ENCODE data around the gene RP9. TPM values are rescaled to one million over a fixed set of nuclear protein-coding genes. Genes with fewer than 3 reads are reported as not detected.

RP9 gene
- total RNA-seq, 1 donor from 2014 or later: 29.4 TPM

DNA sequence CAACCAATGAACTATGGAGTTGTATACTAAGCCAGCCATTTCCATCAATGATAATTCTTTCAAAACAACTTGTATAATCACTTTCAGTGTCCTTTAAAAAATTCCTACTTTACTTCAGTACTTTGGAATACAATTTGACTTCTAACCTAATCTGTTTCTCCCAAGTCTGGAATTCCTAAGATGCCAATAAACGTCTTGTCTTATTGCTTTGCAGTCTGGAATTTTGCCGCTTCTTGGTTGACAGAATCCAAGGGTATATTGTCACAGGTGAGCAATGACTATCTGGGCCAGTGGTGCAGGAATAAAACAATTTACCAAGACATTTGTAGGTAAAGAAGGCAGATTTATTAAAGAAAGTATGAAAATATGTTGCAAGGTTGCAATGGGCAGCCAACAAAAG, 21.8 kb downstream of the RP9 start:
- Mint-ChIP-seq H3K27me3 (ENCODE audit: insufficient read depth, low read depth) (peaks cover 2% of the 10 kb centered on the region), H3K36me3 (no peaks in the 10 kb centered on the region), H3K4me3 (no peak overlapping the region), H3K4me1 (no peaks in the 10 kb centered on the region), H3K9me3 (no peaks in the 10 kb centered on the region), H3K27ac (no peak overlapping the region)
- Histone ChIP-seq H3K4me2 (no peak overlapping the region), H3K27me3 (no peaks in the 10 kb centered on the region), H3K27ac (no peak overlapping the region), H4K20me1 (ENCODE audit: low read depth) (no peaks in the 10 kb centered on the region), H3K4me1 (no peaks in the 10 kb centered on the region), H3K36me3 (no peaks in the 10 kb centered on the region), H2AFZ (replicated peaks) (no peak overlapping the region), H3F3A (ENCODE audit: low read depth) (no peaks in the 10 kb centered on the region), H3K9ac (no peak overlapping the region), H3K79me2 (ENCODE audit: low read depth) (no peaks in the 10 kb centered on the region), H3K4me3 (no peak overlapping the region), H3K9me3 (ENCODE audit: low read depth) (no peaks in the 10 kb centered on the region)
- DNase-seq (ENCODE audit: low spot score): no peak
- no peak for TF ChIP-seq EZH2 (IDR thresholded peaks at IDR 0.05)
- TF ChIP-seq, protein P1, sequence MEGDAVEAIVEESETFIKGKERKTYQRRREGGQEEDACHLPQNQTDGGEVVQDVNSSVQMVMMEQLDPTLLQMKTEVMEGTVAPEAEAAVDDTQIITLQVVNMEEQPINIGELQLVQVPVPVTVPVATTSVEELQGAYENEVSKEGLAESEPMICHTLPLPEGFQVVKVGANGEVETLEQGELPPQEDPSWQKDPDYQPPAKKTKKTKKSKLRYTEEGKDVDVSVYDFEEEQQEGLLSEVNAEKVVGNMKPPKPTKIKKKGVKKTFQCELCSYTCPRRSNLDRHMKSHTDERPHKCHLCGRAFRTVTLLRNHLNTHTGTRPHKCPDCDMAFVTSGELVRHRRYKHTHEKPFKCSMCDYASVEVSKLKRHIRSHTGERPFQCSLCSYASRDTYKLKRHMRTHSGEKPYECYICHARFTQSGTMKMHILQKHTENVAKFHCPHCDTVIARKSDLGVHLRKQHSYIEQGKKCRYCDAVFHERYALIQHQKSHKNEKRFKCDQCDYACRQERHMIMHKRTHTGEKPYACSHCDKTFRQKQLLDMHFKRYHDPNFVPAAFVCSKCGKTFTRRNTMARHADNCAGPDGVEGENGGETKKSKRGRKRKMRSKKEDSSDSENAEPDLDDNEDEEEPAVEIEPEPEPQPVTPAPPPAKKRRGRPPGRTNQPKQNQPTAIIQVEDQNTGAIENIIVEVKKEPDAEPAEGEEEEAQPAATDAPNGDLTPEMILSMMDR (IDR thresholded peaks at IDR 0.05): no peak
- TF ChIP-seq EZH2phosphoT487 (IDR thresholded peaks at IDR 0.05): no peak

DNA sequence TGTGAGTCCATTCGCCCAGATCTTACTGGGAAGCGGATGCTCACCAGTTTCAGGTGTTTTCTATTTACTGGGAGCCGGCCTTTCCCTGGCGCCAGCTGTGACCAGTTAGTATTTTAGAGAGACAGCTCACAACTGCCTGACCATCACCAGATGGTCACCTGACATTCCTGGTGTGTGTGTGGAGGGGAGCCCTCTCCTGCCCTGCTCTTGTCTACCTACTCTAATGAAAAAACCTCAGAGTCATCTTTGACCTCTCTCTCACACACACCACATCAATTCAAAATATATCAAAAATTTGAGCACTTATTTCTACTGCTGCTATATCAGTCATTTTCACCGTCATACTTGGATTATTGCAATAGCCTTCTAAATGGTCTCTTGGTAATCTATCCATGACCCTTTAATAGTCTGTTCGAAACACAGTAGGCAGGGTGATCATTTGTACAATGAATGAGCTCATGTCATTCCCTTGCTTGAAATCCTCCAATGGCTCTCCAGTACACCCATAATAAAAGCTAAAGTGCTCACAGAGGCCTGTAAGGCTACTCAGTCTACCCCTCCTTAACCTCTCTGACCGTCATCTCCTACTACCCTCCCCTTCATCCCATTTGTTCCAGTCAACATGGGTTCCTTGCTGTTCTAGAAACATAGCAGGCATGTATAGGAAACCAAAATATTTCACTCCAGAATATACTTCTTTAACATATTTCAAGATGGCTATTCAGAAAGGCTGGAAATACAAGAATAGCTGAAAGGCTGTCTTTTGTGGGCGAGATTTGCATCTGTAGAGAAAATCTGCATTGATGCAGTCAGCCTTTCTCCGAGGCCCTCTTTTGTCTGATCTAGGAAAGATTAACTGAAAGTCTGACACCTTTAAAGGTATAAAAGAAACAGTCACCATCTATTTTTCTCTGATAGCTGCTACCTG, 29.2 kb downstream of the RP9 start:
- Mint-ChIP-seq H3K27ac (no peak overlapping the region), H3K4me1 (no peaks in the 10 kb centered on the region), H3K27me3 (ENCODE audit: insufficient read depth, low read depth) (peaks cover 2% of the 10 kb centered on the region), H3K9me3 (no peaks in the 10 kb centered on the region), H3K36me3 (no peaks in the 10 kb centered on the region), H3K4me3 (no peak overlapping the region)
- Histone ChIP-seq H3K27ac (no peak overlapping the region), H3K4me2 (no peak overlapping the region), H3K36me3 (no peaks in the 10 kb centered on the region), H3F3A (ENCODE audit: low read depth) (no peaks in the 10 kb centered on the region), H3K9ac (no peak overlapping the region), H3K9me3 (ENCODE audit: low read depth) (no peaks in the 10 kb centered on the region), H4K20me1 (ENCODE audit: low read depth) (no peaks in the 10 kb centered on the region), H3K27me3 (no peaks in the 10 kb centered on the region), H2AFZ (replicated peaks) (no peak overlapping the region), H3K4me1 (no peaks in the 10 kb centered on the region), H3K4me3 (no peak overlapping the region), H3K79me2 (ENCODE audit: low read depth) (no peaks in the 10 kb centered on the region)
- TF ChIP-seq, protein P1 (IDR thresholded peaks at IDR 0.05): no peak
- TF ChIP-seq EZH2phosphoT487 (IDR thresholded peaks at IDR 0.05) (no peak), EZH2 (IDR thresholded peaks at IDR 0.05) (no peak)
- DNase-seq (ENCODE audit: low spot score): no peak

DNA sequence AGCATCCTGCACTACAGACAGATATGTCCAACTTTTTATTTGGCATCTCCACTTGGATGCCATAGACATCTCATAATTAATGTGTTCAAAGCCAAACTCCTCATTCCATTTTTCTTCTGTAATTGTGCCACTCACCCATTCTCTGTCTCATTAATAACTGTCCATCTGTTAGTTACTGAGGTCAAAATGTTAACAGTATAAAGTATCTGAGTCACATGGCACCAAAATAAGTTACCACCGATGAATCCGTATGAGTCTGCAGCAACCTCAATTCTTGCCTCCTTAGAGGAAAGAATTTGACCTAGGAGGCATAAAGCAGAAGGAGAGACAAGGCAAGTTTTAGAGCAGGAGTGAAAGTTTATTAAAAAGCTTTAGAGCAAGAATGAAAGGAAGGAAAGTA, 30.1 kb downstream of the RP9 start:
- no peaks in the 10 kb centered on the region for H3F3A ChIP-seq (ENCODE audit: low read depth)
- H3K9me3 Mint-ChIP-seq: no peaks in the 10 kb centered on the region

More for the DNA sequence above, 30.1 kb downstream of the RP9 start:
- no peaks in the 10 kb centered on the region for H3K9me3 ChIP-seq (ENCODE audit: low read depth)
- H3K79me2 ChIP-seq (ENCODE audit: low read depth): no peaks in the 10 kb centered on the region
- DNase-seq (ENCODE audit: low spot score): no peak
- H3K9ac ChIP-seq: no peak overlapping the region
- no peak overlapping the region for H3K4me3 ChIP-seq
- no peak overlapping the region for H2AFZ ChIP-seq (replicated peaks)
- H4K20me1 ChIP-seq (ENCODE audit: low read depth): no peaks in the 10 kb centered on the region
- Mint-ChIP-seq H3K4me1 (no peaks in the 10 kb centered on the region), H3K36me3 (no peaks in the 10 kb centered on the region), H3K27ac (no peak overlapping the region), H3K4me3 (no peak overlapping the region), H3K27me3 (ENCODE audit: insufficient read depth, low read depth) (peaks cover 2% of the 10 kb centered on the region)
- no peaks in the 10 kb centered on the region for H3K36me3 ChIP-seq
- H3K4me1 ChIP-seq: no peaks in the 10 kb centered on the region
- no peaks in the 10 kb centered on the region for H3K27me3 ChIP-seq
- TF ChIP-seq EZH2 (IDR thresholded peaks at IDR 0.05): no peak
- TF ChIP-seq, protein P1 (IDR thresholded peaks at IDR 0.05): no peak
- H3K4me2 ChIP-seq: no peak overlapping the region
- no peak overlapping the region for H3K27ac ChIP-seq
